Activated CD4-positive, alpha-beta T cell treated with anti-CD3 and anti-CD28 coated beads, Interleukin-2, amount 10 ng/mL, durations not matched to agents 7 days and 5 days (primary cell): ENCODE data around the gene PTTG1IP2. TPM values are rescaled to one million over a fixed set of nuclear protein-coding genes. Genes with fewer than 3 reads are reported as not detected.

Experiments
- CTCF ChIA-PET: fragments of 350-600 bp; sonication (Branson Sonifier 250); formaldehyde crosslinking; loops from one replicate; lab custom pipeline; 2021; ENCODE audit warnings: antibody characterized with exemption; lab: Charles Lee
- POLR2A ChIA-PET: fragments of 350-600 bp; sonication (Branson Sonifier 250); formaldehyde crosslinking; loops from one replicate; lab custom pipeline; 2021; ENCODE audit warnings: antibody characterized with exemption; lab: Charles Lee
- DNase-seq: peaks from one replicate; pipeline ENCODE4 v3.0.0-alpha.2; 2020
- H3K27ac Mint-ChIP-seq: one replicate; pipeline ENCODE4 v1.8.0; 2021; ENCODE audit warnings: mild to moderate bottlenecking, moderate library complexity, mixed read lengths
- H3K27me3 Mint-ChIP-seq: one replicate; pipeline ENCODE4 v1.8.0; 2021; ENCODE audit warnings: mixed read lengths
- H3K36me3 Mint-ChIP-seq: one replicate; pipeline ENCODE4 v1.8.0; 2021; ENCODE audit warnings: low read depth, mixed read lengths
- H3K4me1 Mint-ChIP-seq: one replicate; pipeline ENCODE4 v1.8.0; 2021; ENCODE audit warnings: mixed read lengths
- H3K4me3 Mint-ChIP-seq: one replicate; pipeline ENCODE4 v1.8.0; 2021; ENCODE audit warnings: mild to moderate bottlenecking, moderate library complexity, mixed read lengths
- H3K9me3 Mint-ChIP-seq: one replicate; pipeline ENCODE4 v1.8.0; 2021; ENCODE audit warnings: mixed read lengths
- total RNA-seq, 2 experiments: library from RNA; stranded (reverse); gene quantifications; one replicate each; pipeline ENCODE4 v1.2.3, GENCODE V29; 2021

PTTG1IP2 gene
- total RNA-seq, 2 experiments from 2014 or later: not detected

GRCh38 chr7:90540406-90540805 is 71.0 kb downstream of the PTTG1IP2 start:
- no peak for DNase-seq
- H3K4me1 Mint-ChIP-seq: no peaks in the 10 kb centered on the region
- no peak overlapping the region for H3K4me3 Mint-ChIP-seq
- no peak overlapping the region for H3K27ac Mint-ChIP-seq
- ChIA-PET POLR2A (no interaction called here), CTCF (no interaction called here)
- no peaks in the 10 kb centered on the region for H3K36me3 Mint-ChIP-seq
- no peaks in the 10 kb centered on the region for H3K9me3 Mint-ChIP-seq
- H3K27me3 Mint-ChIP-seq: peaks cover 2% of the 10 kb centered on the region

- no peaks in the 10 kb centered on the region for H3K9me3 Mint-ChIP-seq
- ChIA-PET CTCF (no interaction called here), POLR2A (no interaction called here)
- no peak for DNase-seq
- H3K36me3 Mint-ChIP-seq: no peaks in the 10 kb centered on the region
- H3K4me1 Mint-ChIP-seq: no peaks in the 10 kb centered on the region
- H3K27me3 Mint-ChIP-seq: no peaks in the 10 kb centered on the region
- H3K4me3 Mint-ChIP-seq: no peak overlapping the region
- H3K27ac Mint-ChIP-seq: no peak overlapping the region
These were observed 81.6 kb downstream of the PTTG1IP2 start for GRCh38 chr7:90551036-90551435.

DNA sequence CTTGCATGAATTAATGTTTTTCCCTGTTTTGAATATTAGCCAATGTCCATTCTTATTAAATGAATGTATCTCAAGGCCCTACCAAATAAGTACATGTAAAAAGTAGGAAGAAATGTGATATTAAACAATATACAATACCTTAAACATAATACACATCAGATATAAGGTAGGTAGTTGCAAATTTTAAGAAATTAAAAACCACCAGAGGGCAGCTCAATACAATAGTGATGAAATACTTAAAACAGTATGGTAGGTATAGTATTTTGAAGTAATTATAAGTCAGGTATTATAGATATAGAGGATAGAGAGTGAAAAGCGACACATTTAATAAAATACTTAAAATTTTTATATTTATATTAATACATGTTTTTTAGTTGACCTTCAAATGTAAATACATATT is 83.1 kb downstream of the PTTG1IP2 start:
- CTCF ChIA-PET: no interaction called here

GRCh38 chr7:90560730-90561129 is 91.3 kb downstream of the PTTG1IP2 start:
- Mint-ChIP-seq H3K9me3 (peaks cover 3% of the 10 kb centered on the region), H3K4me1 (no peaks in the 10 kb centered on the region), H3K27ac (no peak overlapping the region), H3K4me3 (no peak overlapping the region), H3K27me3 (peaks cover 2% of the 10 kb centered on the region), H3K36me3 (no peaks in the 10 kb centered on the region)
- ChIA-PET CTCF (no interaction called here), POLR2A (no interaction called here)
- DNase-seq: no peak

More for the DNA sequence above, 83.1 kb downstream of the PTTG1IP2 start:
- Mint-ChIP-seq H3K36me3 (no peaks in the 10 kb centered on the region), H3K27me3 (no peaks in the 10 kb centered on the region), H3K4me3 (no peak overlapping the region), H3K9me3 (no peaks in the 10 kb centered on the region), H3K27ac (no peak overlapping the region), H3K4me1 (no peaks in the 10 kb centered on the region)
- POLR2A ChIA-PET: no interaction called here
- DNase-seq: no peak

Other genes with a start within 250 kb of the PTTG1IP2 start
- gene CFAP69, start 224.5 kb upstream of the PTTG1IP2 start, total RNA-seq: not detected
- not detected for gene FAM237B, start 148.3 kb upstream of the PTTG1IP2 start, total RNA-seq
- 10 to 100 TPM; 24.0 to 30.1 TPM for gene GTPBP10, start 122.9 kb upstream of the PTTG1IP2 start, total RNA-seq
- 1 to 10 TPM; 2.4 TPM for gene CLDN12, start 66.2 kb upstream of the PTTG1IP2 start, total RNA-seq
- gene CDK14, start 126.7 kb downstream of the PTTG1IP2 start, total RNA-seq: not detected